A549 (cell line): Measurements from ENCODE around the gene PPP2R2C. TPM values are rescaled to one million over a fixed set of nuclear protein-coding genes. Genes with fewer than 3 reads are reported as not detected.

Source experiments
- ATAC-seq, 2 experiments: fragments of 200-7000 bp in 1 of 2; fragments of >200 bp in 1 of 2; cut with Nextera tagmentation in 1 of 2; cut with Tn5 transposase in 1 of 2; 3 replicates each; pipeline versions ENCODE4 v1.8.0 to v1.9.1; 2018 to 2020; ENCODE audit warnings: mild to moderate bottlenecking in 1 of 2, moderate library complexity in 1 of 2
- CTCF ChIA-PET: fragments of 300-600 bp; sonication (Branson Sonifier 250); formaldehyde crosslinking; extraction: SDS; loops from one replicate; lab custom pipeline; 2021; ENCODE audit warnings: antibody characterized with exemption, inconsistent platforms; lab: Yijun Ruan, JAX
- POLR2A ChIA-PET: fragments of 350-600 bp; formaldehyde crosslinking; extraction: SDS; loops from one replicate; lab custom pipeline; 2021; ENCODE audit warnings: antibody characterized with exemption, inconsistent platforms; lab: Yijun Ruan, JAX
- DNase-seq, 2 experiments: peaks; one replicate each; pipeline versions ENCODE4 v3.0.0 to v3.0.0-alpha.2; 2011 to 2016; ENCODE audit warnings: low read depth in 1 of 2, low spot score in 1 of 2
- FAIRE-seq: peaks from 2 replicates; lab custom pipeline; 2011; peaks lifted over from hg19 to GRCh38; lab: Jason Lieb, UNC
- H3K27ac ChIP-seq, 2 experiments: fragments of >200 bp; sonication (Bioruptor Twin); formaldehyde crosslinking; 3 replicates each; pipeline ENCODE4 v1.5.1; 2016 to 2017
- H3K4me1 ChIP-seq: fragments of >200 bp; sonication (Bioruptor Twin); formaldehyde crosslinking; 3 replicates; pipeline ENCODE4 v1.6.1; 2016
- H3K4me2 ChIP-seq: fragments of >200 bp; sonication (Bioruptor Twin); formaldehyde crosslinking; 3 replicates; pipeline ENCODE4 v1.6.1; 2016
- H3K4me3 ChIP-seq: fragments of >200 bp; sonication (Bioruptor Twin); formaldehyde crosslinking; 3 replicates; pipeline ENCODE4 v1.5.1; 2016
- H3K9me3 ChIP-seq: fragments of >200 bp; sonication (Bioruptor Twin); formaldehyde crosslinking; 3 replicates; pipeline ENCODE4 v1.6.1; 2016
- BCL3 ChIP-seq: fragments of >200 bp; sonication (Bioruptor Twin); formaldehyde crosslinking; IDR thresholded peaks from 3 replicates; pipeline ENCODE4 v1.6.1; 2016
- BHLHE40 ChIP-seq: IDR thresholded peaks from 2 replicates; pipeline ENCODE4 v1.6.1; 2012; ENCODE audit warnings: low read depth, low read length, inconsistent platforms
- E2F6 ChIP-seq: IDR thresholded peaks from 2 replicates; pipeline ENCODE4 v1.6.1; 2012; ENCODE audit warnings: low read depth, borderline replicate concordance
- EHMT2 ChIP-seq: fragments of 200-600 bp; sonication (generic); IDR thresholded peaks from 2 replicates; pipeline ENCODE4 v1.6.1; 2016; ENCODE audit warnings: antibody characterized with exemption, low read depth, mild to moderate bottlenecking, moderate library complexity
- ESRRA ChIP-seq: fragments of 150-350 bp; IDR thresholded peaks from 2 replicates; pipeline ENCODE4 v1.6.1; 2014; ENCODE audit warnings: mild to moderate bottlenecking, low read length, borderline replicate concordance
- FOSB ChIP-seq: fragments of 250-450 bp; sonication (Bioruptor Pico); IDR thresholded peaks from 2 replicates; pipeline ENCODE4 v1.5.0; 2020; ENCODE audit warnings: mild to moderate bottlenecking, moderate library complexity
- HEYL ChIP-seq: fragments of 250-450 bp; sonication (Bioruptor Pico); IDR thresholded peaks from 2 replicates; pipeline ENCODE4 v1.8.0; 2021; ENCODE audit warnings: mild to moderate bottlenecking, moderate library complexity
- HMGXB4 ChIP-seq: fragments of 250-450 bp; sonication (Bioruptor Pico); IDR thresholded peaks from 2 replicates; pipeline ENCODE4 v1.5.0; 2021; ENCODE audit warnings: mild to moderate bottlenecking, moderate library complexity, borderline replicate concordance
- HOXA7 ChIP-seq: fragments of 250-450 bp; sonication (Bioruptor Pico); IDR thresholded peaks from 2 replicates; pipeline ENCODE4 v1.5.0; 2020; ENCODE audit warnings: mild to moderate bottlenecking, moderate library complexity
- JUN ChIP-seq, 2 experiments: fragments of >200 bp; sonication (Bioruptor Twin); formaldehyde crosslinking; IDR thresholded peaks; 2 replicates in 1 of 2; 3 replicates in 1 of 2; pipeline ENCODE4 v1.6.1; 2016 to 2017
- JUNB ChIP-seq: fragments of >200 bp; sonication (Bioruptor Twin); formaldehyde crosslinking; IDR thresholded peaks from 2 replicates; pipeline ENCODE4 v1.6.1; 2016
- MAFK ChIP-seq: fragments of 450-650 bp; IDR thresholded peaks from 2 replicates; pipeline ENCODE4 v1.6.1; 2014; ENCODE audit not compliant: partially characterized antibody
- MAX ChIP-seq: IDR thresholded peaks from 2 replicates; pipeline ENCODE4 v1.6.1; 2012
- NFE2L2 ChIP-seq: fragments of 150-350 bp; conservative IDR thresholded peaks from 2 replicates; pipeline ENCODE4 v1.6.1; 2014; ENCODE audit warnings: low read length
- NR3C1 ChIP-seq: fragments of >200 bp; sonication (Bioruptor Twin); formaldehyde crosslinking; IDR thresholded peaks from 3 replicates; pipeline ENCODE4 v1.6.1; 2017
- PHF8 ChIP-seq: fragments of 200-600 bp; sonication (generic); IDR thresholded peaks from 2 replicates; pipeline ENCODE4 v1.6.1; 2016; ENCODE audit warnings: low read depth, mild to moderate bottlenecking, antibody characterized with exemption, moderate library complexity, borderline replicate concordance
- RARB ChIP-seq: fragments of 250-450 bp; sonication (Bioruptor Pico); IDR thresholded peaks from 2 replicates; pipeline ENCODE4 v1.8.0; 2021; ENCODE audit warnings: mild to moderate bottlenecking, moderate library complexity
- RNF2 ChIP-seq: fragments of 200-600 bp; sonication (generic); IDR thresholded peaks from 2 replicates; pipeline ENCODE4 v1.6.1; 2016; ENCODE audit warnings: low read depth, mild to moderate bottlenecking, antibody characterized with exemption, moderate library complexity, borderline replicate concordance
- TFCP2L1 ChIP-seq: fragments of 250-450 bp; sonication (Bioruptor Pico); IDR thresholded peaks from 2 replicates; pipeline ENCODE4 v1.5.0; 2021; ENCODE audit warnings: mild to moderate bottlenecking
- ZNF302 ChIP-seq: fragments of 250-450 bp; sonication (Bioruptor Pico); IDR thresholded peaks from 2 replicates; pipeline ENCODE4 v1.9.0; 2021; ENCODE audit warnings: inconsistent platforms, mild to moderate bottlenecking, moderate library complexity
- whole genome bisulfite sequencing: methylation state at CpG from one replicate; pipeline ENCODE4 v1.1.6; 2017; ENCODE audit errors: missing lambda C conversion rate; 5-methylcytosine and 5-hydroxymethylcytosine counted together
- polyA plus RNA-seq, 4 experiments: library from polyadenylated mRNA; depleted of rRNA in 3 of 4; stranded (reverse); fragments of >200 nt; fragmentation: RNase III in 1 of 4; extraction: RNeasy Plus Mini Kit Qiagen cat#74134 plus additional on column Dnase treatment in 1 of 4; gene quantifications; 2 replicates in 3 of 4; 3 replicates in 1 of 4; pipeline ENCODE4 v1.2.3, GENCODE V29; 2011 to 2017

The PPP2R2C gene
- polyA plus RNA-seq, 2 of the 4 experiments (the other 2 are of a cell fraction): 23.9 to 29.4 TPM

GRCh38 chr4:6307230-6307629 is 165.2 kb downstream of the PPP2R2C start:
- H3K9me3 ChIP-seq: no peaks in the 10 kb centered on the region
- H3K4me2 ChIP-seq: no peak overlapping the region
- ChIA-PET POLR2A (no interaction called here), CTCF (interaction anchor here (0.8 to 2.5 kb wide), 4 partner anchors 20 to 240 kb away, joined by 3 to 8 read pairs (median 3); no protein-coding TSS in a partner anchor)
- TF ChIP-seq FOSB (CRISPR knock-in tag) (no peak), NFE2L2 (no peak), BCL3 (no peak), E2F6 (no peak), NR3C1 (no peak), HOXA7 (no peak), TFCP2L1 (CRISPR knock-in tag) (no peak), HMGXB4 (no peak), JUN (IDR thresholded peaks at IDR 0.05) (no peak), JUNB (no peak), MAFK (no peak)
- 85% methylated on average over 5 of the region's 12 CpGs for WGBS
- no peak overlapping the region for H3K4me3 ChIP-seq
- H3K4me1 ChIP-seq: no peaks in the 10 kb centered on the region
- no peak for FAIRE-seq
- no peak for DNase-seq
- H3K27ac ChIP-seq: no peak overlapping the region
- ATAC-seq: no peak

- CTCF ChIA-PET: interaction anchor here (0.8 to 2.5 kb wide), 5 partner anchors 21 to 241 kb away, joined by 3 to 8 read pairs (median 4); no protein-coding TSS in a partner anchor
- WGBS: 23% methylated on average over 5 of the region's 5 CpGs
- POLR2A ChIA-PET: no interaction called here
- H3K4me3 ChIP-seq: no peak overlapping the region
- FAIRE-seq: no peak
- no peaks in the 10 kb centered on the region for H3K9me3 ChIP-seq
- TF ChIP-seq ESRRA: no peak
- no peak for TF ChIP-seq JUN (IDR thresholded peaks at IDR 0.05)
- no peak for TF ChIP-seq EHMT2
- TF ChIP-seq NFE2L2: no peak
- no peak for TF ChIP-seq RNF2
- no peak for TF ChIP-seq ZNF302 (CRISPR knock-in tag)
- no peak for TF ChIP-seq HEYL (CRISPR knock-in tag)
- TF ChIP-seq RARB (CRISPR knock-in tag): no peak
- no peak for TF ChIP-seq PHF8
- TF ChIP-seq MAX: no peak
- ATAC-seq: no peak
- no peak for DNase-seq
- no peak overlapping the region for H3K4me2 ChIP-seq
- no peaks in the 10 kb centered on the region for H3K4me1 ChIP-seq
- no peak overlapping the region for H3K27ac ChIP-seq
Observed at GRCh38 chr4:6306299-6306698, 166.1 kb downstream of the PPP2R2C start.

GRCh38 chr4:6303943-6304342 is 168.5 kb downstream of the PPP2R2C start:
- Histone ChIP-seq H3K4me1 (no peaks in the 10 kb centered on the region), H3K9me3 (no peaks in the 10 kb centered on the region), H3K27ac (no peak overlapping the region), H3K4me3 (no peak overlapping the region), H3K4me2 (no peak overlapping the region)
- WGBS: 96% methylated on average over 4 of the region's 12 CpGs
- FAIRE-seq (no peak), ATAC-seq (no peak), DNase-seq (no peak)
- POLR2A ChIA-PET: no interaction called here
- CTCF ChIA-PET: no interaction called here
- no peak for TF ChIP-seq BHLHE40
